HG03025 (cell line): Measurements from ENCODE around the gene TEX2.
"Not testable (repeated sequence)": the region's sequence is repeated elsewhere in the genome, so short reads cannot be mapped to it uniquely, and the experiment has no call there.

Source experiments
- ATAC-seq: cut with Tn5 transposase; IDR thresholded peaks from one replicate; pipeline ENCODE4 v1.9.1; 2021; ENCODE audit warnings: mild to moderate bottlenecking, moderate library complexity; ENCODE audit not compliant: unreplicated experiment, low FRiP score

TEX2 gene

GRCh38 chr17:64242633-64243032, 20.4 kb downstream of the TEX2 start:
- ATAC-seq = no peak

GRCh38 chr17:64240741-64241347, 22.2 kb downstream of the TEX2 start:
- no peak for ATAC-seq

- ATAC-seq = no peak
Measured at GRCh38 chr17:64240261-64240740, 22.8 kb downstream of the TEX2 start.

- not testable (repeated sequence) for ATAC-seq
Measured at GRCh38 chr17:64238449-64238848, 24.6 kb downstream of the TEX2 start.

- ATAC-seq = no peak
Measured at GRCh38 chr17:64236827-64237403, 26.1 kb downstream of the TEX2 start.

- no peak for ATAC-seq
Measured at GRCh38 chr17:64234961-64235360, 28.1 kb downstream of the TEX2 start.

GRCh38 chr17:64232466-64233262, 30.4 kb downstream of the TEX2 start:
- no peak for ATAC-seq

- no peak for ATAC-seq
Measured at GRCh38 chr17:64231567-64232141, 31.4 kb downstream of the TEX2 start.

GRCh38 chr17:64230791-64231408, 32.2 kb downstream of the TEX2 start:
- ATAC-seq = no peak

GRCh38 chr17:64229815-64230728, 33.0 kb downstream of the TEX2 start:
- ATAC-seq = no peak

GRCh38 chr17:64226132-64226531, 36.9 kb downstream of the TEX2 start:
- ATAC-seq = no peak

- no peak for ATAC-seq
Measured at GRCh38 chr17:64225410-64225809, 37.6 kb downstream of the TEX2 start.

- no peak for ATAC-seq
Measured at GRCh38 chr17:64223931-64224629, 39.0 kb downstream of the TEX2 start.

GRCh38 chr17:64223283-64223682, 39.8 kb downstream of the TEX2 start:
- ATAC-seq = no peak

GRCh38 chr17:64221679-64222078, 41.4 kb downstream of the TEX2 start:
- no peak for ATAC-seq

- ATAC-seq = not testable (repeated sequence)
Measured at GRCh38 chr17:64220604-64221003, 42.5 kb downstream of the TEX2 start.

- no peak for ATAC-seq
Measured at GRCh38 chr17:64219571-64219970, 43.5 kb downstream of the TEX2 start.

GRCh38 chr17:64218066-64218465, 45.0 kb downstream of the TEX2 start:
- no peak for ATAC-seq

- no peak for ATAC-seq
Measured at GRCh38 chr17:64217249-64217691, 45.8 kb downstream of the TEX2 start.
